ENCODE measurements around the gene CCDC24.

CCDC24 gene

GRCh38 chr1:44000122-44000665, 8.8 kb downstream of the CCDC24 start:
- DNase-seq: no peak

DNA sequence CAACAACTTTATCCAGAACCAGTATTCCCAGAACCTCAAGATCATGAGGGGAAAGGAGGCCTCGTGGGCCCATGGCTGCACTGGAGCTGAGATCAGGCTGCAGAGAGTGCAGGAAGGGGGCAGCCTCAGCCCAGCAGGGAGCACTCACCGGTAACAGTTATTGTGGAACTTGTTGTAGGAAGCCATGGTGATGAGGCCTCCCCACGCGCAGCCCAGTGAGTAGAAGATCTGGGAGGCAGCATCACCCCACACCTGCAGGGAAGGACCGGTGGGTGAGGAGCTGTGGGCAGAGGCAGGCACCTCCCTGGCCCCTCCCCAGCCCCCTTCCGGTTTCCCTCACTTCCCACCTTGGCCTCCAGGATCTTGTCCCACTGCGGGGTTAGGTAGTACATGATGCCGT, 10.8 kb downstream of the CCDC24 start:
- no peak for DNase-seq

- DNase-seq: no peak
These were observed 11.3 kb downstream of the CCDC24 start for GRCh38 chr1:44002606-44003157.

- no peak for DNase-seq
These were observed 16.9 kb downstream of the CCDC24 start for GRCh38 chr1:44008259-44008658.

GRCh38 chr1:44010935-44011471, 19.6 kb downstream of the CCDC24 start:
- peak; percentile 86 for DNase-seq

DNA sequence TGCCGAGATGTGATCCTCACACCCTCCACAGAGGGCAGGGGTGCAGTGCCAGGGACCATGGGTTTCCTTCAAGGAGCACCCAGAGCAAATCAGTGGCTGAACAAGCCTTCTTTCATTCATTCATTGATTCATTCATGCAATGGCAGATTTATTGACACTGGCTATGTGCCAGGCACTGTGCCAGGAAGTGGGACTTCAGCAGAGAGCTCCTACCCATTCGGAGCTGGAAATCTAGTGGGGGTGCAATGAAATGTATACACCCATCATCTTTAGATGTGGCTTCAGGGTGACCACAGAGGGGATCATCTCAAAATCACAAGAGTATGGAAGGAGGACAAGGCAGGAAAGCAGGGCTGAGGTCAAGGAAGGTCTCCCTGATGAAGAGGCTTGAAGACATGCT, 21.0 kb downstream of the CCDC24 start:
- no peak for DNase-seq

DNA sequence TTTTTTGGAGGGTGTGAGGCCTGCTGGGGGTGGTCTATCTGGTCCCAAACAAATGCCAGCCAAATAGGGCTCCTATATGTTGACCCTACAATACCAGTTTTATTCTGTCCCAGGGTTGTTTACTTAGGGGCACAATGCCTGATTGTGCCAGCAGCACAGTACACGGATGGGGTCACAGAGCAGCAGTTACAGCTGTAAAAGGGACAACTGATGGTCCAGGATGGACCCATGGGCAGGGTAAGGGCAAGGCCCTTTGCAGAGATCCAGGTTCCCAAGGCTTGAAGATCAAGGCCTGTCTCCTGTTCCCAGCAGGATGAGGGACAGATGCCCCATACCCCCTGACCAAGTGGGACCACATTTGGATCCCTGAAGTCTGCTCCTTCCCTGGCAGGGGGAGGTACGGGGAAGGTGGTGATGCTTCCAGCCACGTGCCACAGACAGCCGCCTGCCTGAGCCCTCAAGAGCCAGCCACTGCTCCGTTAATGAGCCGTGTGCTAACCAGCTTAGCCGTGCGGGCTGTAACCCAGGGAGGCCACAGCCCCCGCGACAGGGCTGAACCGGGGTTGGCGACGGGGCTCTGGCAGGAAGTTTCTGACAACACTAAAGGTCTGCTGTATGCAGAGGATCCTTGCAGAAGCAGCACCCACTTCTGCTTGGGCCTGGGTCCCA, 21.7 kb downstream of the CCDC24 start:
- peak; percentile 46 for DNase-seq

- DNase-seq: no peak
These were observed 22.6 kb downstream of the CCDC24 start for GRCh38 chr1:44013949-44014348.

GRCh38 chr1:44014365-44015104, 23.1 kb downstream of the CCDC24 start:
- peak; percentile 24 for DNase-seq

GRCh38 chr1:44015206-44015605, 23.8 kb downstream of the CCDC24 start:
- no peak for DNase-seq

DNA sequence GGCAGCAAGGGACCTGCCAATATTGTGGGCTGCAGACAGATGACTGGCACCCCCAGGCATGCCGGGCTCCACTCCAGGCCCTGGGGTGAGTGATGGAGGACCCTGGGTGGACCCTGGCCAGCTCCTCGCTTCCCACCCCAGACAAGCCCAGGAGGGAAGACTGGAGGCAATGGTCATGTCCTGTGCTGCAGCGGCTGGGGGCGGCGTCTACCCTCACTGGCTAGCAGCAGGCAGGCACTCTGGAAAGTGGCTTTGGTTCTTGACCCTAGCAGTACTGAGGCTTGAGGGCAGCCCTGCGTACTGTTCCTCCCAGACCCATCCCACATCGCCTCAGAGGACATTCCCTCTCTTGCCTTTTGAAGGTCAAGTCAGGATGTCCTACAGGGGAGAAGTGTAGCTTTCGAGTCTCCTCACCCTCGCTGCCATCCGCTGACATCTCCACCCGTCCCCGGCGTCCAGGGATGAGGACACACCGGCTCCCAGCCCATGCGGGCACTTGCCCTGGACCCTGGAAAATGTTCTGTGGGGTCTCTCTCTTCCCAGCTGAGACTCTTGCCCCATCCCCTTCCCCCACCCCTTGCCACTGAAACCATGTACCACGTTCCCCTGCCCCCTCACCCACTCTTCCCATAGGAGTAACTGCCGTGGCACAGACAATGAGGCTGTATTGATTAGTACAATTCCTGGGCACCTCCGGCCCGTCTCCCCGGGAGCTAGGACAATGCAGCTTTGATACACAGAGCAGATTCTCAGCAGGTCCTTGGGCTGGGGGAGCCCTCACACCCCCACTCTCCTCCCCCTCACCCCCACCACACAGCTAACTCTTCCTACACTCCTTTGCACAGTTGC, 24.9 kb downstream of the CCDC24 start:
- peak; percentile 57 for DNase-seq

DNA sequence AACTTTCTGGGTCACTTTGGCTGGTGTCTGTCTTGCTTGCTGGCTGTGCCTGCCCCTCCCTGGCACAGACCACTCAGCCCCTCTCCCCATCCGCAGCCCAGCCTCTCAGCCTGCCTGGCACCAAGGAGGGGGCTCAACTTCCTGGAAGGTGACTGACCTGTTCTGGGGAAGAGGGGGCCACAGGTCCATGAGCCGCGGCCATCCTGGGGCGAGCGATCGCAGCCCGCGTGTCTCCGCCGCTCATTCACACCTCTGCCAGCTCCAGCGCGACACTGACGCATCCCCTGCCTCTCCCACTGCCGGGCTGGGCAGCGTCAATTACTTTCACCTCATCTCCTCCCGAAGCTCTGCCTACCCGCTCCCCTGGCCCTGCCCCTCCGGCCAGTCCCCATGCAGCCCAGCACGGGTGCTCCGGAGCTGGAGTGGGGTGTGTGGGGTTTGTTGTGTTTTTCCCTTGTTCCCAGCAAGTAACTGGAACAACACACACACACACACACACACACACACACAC, 25.5 kb downstream of the CCDC24 start:
- DNase-seq: peak; percentile 55

DNA sequence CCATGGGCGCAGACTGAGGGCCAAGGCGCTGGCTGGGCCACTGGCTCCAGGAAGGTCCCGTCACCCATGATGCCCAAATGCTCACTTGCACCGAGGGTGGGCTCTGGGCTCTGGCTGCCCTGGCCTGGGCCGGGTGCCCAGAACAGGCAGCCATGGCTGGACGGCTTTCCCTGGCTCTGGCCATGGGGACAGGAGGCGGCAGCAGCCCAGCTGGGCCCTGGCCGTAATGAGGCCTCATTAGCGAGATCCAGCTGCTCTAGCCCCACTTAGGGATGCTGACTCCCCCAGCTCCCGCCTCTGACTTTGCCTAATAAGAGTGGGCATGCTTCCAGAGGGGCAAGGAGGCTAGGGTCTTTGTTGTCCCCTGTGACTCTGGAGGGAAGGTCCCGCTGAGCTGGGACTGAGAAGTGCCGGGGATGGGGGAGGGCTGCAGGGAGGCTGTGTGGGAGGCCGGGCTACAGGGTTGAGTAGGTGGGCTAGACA, 28.1 kb downstream of the CCDC24 start:
- DNase-seq: peak; percentile 67

GRCh38 chr1:44020464-44020863, 29.1 kb downstream of the CCDC24 start:
- no peak for DNase-seq

GRCh38 chr1:44021156-44021555, 29.8 kb downstream of the CCDC24 start:
- DNase-seq: no peak

DNA sequence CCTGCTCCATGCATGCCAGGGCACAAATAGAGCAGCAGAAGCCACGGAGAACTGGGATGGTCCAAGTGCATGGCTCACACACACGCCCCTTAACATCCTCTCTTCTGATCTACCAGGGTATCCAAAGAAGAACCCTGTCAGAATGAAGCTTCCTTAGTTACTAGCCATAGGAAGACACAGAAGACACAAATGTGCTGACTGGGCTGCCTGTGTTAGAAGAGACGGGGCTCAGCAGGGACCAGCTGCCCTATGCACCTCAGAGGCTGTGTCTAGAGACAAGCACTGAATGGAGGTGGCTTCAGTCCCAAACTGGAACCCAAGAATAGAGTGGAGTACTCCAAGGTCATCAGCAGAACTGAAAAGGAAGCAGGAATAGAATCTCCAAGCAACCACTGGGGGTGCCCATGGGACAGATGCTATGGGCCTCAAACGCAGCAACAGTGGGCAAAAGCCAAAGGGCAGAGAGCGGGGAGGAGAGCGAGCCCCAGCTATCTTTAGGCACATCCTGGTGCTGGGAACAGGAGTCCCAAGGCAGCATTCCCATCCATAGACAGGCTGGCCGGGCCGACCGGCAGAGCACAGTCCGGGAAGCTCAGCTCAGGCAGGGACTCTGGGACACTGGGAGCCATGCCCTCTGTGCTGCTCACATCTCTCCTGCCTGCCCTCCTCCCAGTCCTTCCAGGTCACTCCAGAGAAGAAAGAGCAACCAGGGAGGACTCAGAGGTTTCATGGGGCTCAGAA, 30.4 kb downstream of the CCDC24 start:
- DNase-seq: no peak

DNA sequence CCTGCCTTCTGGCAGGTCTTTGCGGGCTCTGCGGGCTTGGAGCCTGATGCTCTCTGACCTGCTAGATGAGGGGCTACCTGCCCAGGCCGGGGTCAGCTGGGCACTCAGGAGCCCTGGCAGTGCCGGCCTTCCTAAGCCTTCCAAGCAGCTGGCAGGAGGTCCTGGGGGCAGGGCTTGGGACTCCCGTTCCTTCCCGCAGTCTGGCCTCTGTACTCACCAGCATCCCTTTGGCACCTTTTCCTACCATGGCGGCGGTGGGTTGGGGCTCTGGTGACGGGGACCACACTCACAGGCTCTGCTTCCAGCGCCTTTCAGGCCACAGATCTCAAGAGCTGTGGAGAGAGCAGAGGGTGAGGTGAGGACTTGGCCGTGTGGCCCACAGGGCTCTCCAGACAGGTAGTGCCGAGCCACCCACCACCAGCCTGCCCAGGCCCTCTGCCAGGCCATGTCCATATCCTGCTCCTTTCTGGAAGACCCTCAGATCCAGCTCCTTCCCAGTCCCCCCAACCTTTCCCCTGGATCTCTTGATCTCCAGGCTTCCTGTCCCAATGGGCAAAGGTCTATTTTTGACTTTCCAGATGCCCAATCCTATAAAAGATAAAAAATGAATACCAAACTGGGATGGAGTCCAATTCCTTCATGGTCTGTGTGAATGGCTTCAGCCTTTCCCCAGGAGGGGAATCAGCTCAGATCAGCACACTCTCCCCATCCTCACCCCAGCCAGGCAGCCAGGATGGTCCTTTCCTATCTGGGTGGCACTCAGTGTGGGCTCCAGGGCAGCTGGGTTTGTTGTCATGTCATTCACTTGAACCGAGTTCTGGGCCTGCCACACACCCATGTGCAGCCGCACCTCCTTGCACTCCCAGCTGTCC, 32.9 kb downstream of the CCDC24 start:
- DNase-seq: no peak

DNA sequence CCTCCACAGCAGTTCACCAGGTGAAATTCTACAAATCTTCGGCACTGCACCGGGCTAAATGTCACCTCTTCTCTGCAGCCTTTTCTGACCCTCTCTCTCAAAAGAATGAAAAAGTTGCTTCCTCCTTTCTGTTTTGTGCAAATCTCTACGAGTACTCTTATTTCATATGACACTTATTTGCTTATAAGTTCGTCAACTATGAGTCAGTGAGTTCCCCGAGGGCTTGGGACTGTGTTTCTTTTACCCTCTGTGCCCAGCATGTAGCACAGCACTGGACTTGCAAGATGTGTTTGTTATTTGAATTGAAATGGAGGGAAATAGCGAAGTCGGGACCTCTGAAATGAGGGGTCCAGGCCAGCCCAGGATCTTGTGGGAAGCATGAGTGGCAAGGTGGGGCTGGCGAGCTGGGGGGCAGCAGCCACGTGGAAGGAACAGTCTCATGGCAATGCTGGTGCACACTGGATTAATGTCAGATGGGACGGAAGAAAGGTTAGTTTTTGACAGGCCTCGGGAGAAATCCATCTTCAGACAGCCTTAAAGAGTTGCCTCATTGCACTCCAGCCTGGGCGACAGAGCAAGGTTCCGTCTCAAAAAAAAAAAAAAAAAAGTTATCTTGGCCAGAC, 33.6 kb downstream of the CCDC24 start:
- DNase-seq: no peak

DNA sequence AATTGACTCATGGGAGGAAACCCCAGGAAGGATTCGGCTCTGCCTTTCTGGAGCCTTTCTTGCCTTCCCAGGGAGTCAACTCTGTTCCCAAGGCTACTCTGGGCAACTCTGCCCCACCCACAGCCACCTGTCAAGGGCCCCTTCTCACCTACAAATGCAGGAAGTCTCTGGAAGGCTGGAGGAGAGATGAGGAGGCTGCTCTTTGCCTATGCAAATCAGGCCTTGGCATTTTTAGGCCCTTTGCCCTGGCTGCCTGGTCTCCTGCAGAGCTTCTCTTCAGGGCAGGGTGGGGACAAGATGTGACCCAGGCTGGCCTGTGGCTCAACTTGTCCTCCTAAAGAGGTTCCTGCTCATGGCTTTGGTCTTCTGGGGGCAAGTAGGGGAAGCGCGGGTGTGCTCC, 34.4 kb downstream of the CCDC24 start:
- DNase-seq: no peak

- no peak for DNase-seq
These were observed 35.9 kb downstream of the CCDC24 start for GRCh38 chr1:44027320-44027719.
